Astrocyte (in vitro differentiated cells and primary cell): ENCODE measurements around the gene ETV7. TPM values are rescaled to one million over a fixed set of nuclear protein-coding genes. Genes with fewer than 3 reads are reported as not detected.

ENCODE experiments used
- DNase-seq: peaks from one replicate; pipeline ENCODE4 v3.0.0-alpha.2; 2010; ENCODE audit warnings: low read depth
- FAIRE-seq: peaks from 2 replicates; lab custom pipeline; 2011; peaks lifted over from hg19 to GRCh38; lab: Jason Lieb, UNC
- H2AFZ ChIP-seq: 2 replicates; pipeline ENCODE4 v1.6.0; 2012; ENCODE audit warnings: low read depth, low read length, inconsistent platforms
- H3K27ac ChIP-seq: 2 replicates; pipeline ENCODE4 v1.5.1; 2011; ENCODE audit warnings: low read depth, low read length, inconsistent platforms
- H3K27me3 ChIP-seq: 2 replicates; pipeline ENCODE4 v1.6.0; 2011; ENCODE audit warnings: low read length, inconsistent platforms; ENCODE audit not compliant: insufficient read depth
- H3K36me3 ChIP-seq: 2 replicates; pipeline ENCODE4 v1.5.1; 2011; ENCODE audit warnings: low read length, inconsistent platforms; ENCODE audit not compliant: insufficient read depth
- H3K4me1 ChIP-seq: 2 replicates; pipeline ENCODE4 v1.5.1; 2011; ENCODE audit warnings: low read length, inconsistent platforms; ENCODE audit not compliant: insufficient read depth
- H3K4me2 ChIP-seq: 2 replicates; pipeline ENCODE4 v1.6.0; 2012; ENCODE audit warnings: low read length, inconsistent platforms
- H3K4me3 ChIP-seq: 2 replicates; pipeline ENCODE4 v1.5.1; 2011; ENCODE audit warnings: low read depth, mild to moderate bottlenecking, low read length, inconsistent platforms; ENCODE audit not compliant: insufficient read depth
- H3K79me2 ChIP-seq: 2 replicates; pipeline ENCODE4 v1.6.0; 2012; ENCODE audit warnings: mild to moderate bottlenecking, low read length, inconsistent platforms; ENCODE audit not compliant: insufficient read depth
- H3K9ac ChIP-seq: 2 replicates; pipeline ENCODE4 v1.6.0; 2012; ENCODE audit warnings: mild to moderate bottlenecking, low read length, inconsistent platforms
- H3K9me3 ChIP-seq: 2 replicates; pipeline ENCODE4 v1.5.1; 2012; ENCODE audit warnings: low read depth, mild to moderate bottlenecking, low read length, inconsistent platforms; ENCODE audit not compliant: insufficient read depth
- H4K20me1 ChIP-seq: 2 replicates; pipeline ENCODE4 v1.6.0; 2012; ENCODE audit warnings: low read length, inconsistent platforms; ENCODE audit not compliant: insufficient read depth
- H3K27ac Mint-ChIP-seq: one replicate; pipeline ENCODE4 v1.8.0; 2021; ENCODE audit warnings: mild to moderate bottlenecking, mixed read lengths; ENCODE audit not compliant: unreplicated experiment
- H3K27me3 Mint-ChIP-seq: one replicate; pipeline ENCODE4 v1.8.0; 2021; ENCODE audit warnings: low read depth, mixed read lengths; ENCODE audit not compliant: unreplicated experiment
- H3K36me3 Mint-ChIP-seq: one replicate; pipeline ENCODE4 v1.8.0; 2021; ENCODE audit warnings: low read depth, mixed read lengths; ENCODE audit not compliant: unreplicated experiment
- H3K4me1 Mint-ChIP-seq: one replicate; pipeline ENCODE4 v1.8.0; 2021; ENCODE audit warnings: low read depth, mixed read lengths; ENCODE audit not compliant: unreplicated experiment
- H3K4me3 Mint-ChIP-seq: one replicate; pipeline ENCODE4 v1.8.0; 2021; ENCODE audit warnings: mild to moderate bottlenecking, moderate library complexity, mixed read lengths; ENCODE audit not compliant: unreplicated experiment
- H3K9me3 Mint-ChIP-seq: one replicate; pipeline ENCODE4 v1.8.0; 2021; ENCODE audit warnings: mild to moderate bottlenecking, mixed read lengths; ENCODE audit not compliant: unreplicated experiment
- EZH2 ChIP-seq: IDR thresholded peaks from 2 replicates; pipeline ENCODE4 v1.6.1; 2012; ENCODE audit warnings: mild to moderate bottlenecking, low read length, inconsistent platforms; ENCODE audit not compliant: insufficient read depth
- total RNA-seq: library from RNA; stranded (reverse); gene quantifications from 2 replicates; pipeline ENCODE4 v1.2.1, GENCODE V29; 2021
- TF ChIP-seq, protein P1 (sequence below): IDR thresholded peaks from 2 replicates; pipeline ENCODE4 v1.5.1; 2011; ENCODE audit warnings: low read depth, mild to moderate bottlenecking, inconsistent platforms, low read length, moderate library complexity; ENCODE audit not compliant: insufficient read depth

ETV7 gene
- total RNA-seq, 1 donor from 2014 or later: 2.4 TPM

DNA sequence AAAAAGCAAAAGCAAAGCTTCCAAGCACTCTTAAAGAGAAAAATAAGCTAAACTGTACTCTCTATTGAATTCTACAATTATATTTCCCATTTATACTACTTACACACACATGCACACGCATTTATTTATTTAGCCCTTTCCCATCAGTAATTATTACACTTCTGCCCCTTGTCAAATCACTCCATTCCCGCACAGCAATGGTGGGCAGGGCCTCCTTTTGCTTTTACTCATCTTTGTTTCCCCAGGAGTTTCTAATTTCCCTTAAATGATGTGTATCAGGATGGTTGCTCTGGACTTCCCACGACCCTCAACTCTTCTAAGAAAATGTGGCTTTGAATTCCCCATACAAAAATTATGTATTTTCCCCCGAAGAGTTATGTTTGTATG is 35.2 kb upstream of the ETV7 start:
- Mint-ChIP-seq H3K27me3 (no peaks in the 10 kb centered on the region), H3K36me3 (no peaks in the 10 kb centered on the region), H3K9me3 (no peaks in the 10 kb centered on the region), H3K4me1 (peaks cover 2% of the 10 kb centered on the region), H3K27ac (peak overlapping the region; percentile 86), H3K4me3 (peak overlapping the region; percentile 85)
- Histone ChIP-seq H3K79me2 (no peaks in the 10 kb centered on the region), H3K27me3 (no peaks in the 10 kb centered on the region), H3K9me3 (no peaks in the 10 kb centered on the region), H3K4me1 (peaks cover 11% of the 10 kb centered on the region), H3K4me2 (peak overlapping the region; percentile 97), H2AFZ (peak overlapping the region; percentile 98), H4K20me1 (no peaks in the 10 kb centered on the region), H3K4me3 (peak overlapping the region; percentile 73), H3K36me3 (no peaks in the 10 kb centered on the region), H3K9ac (peak overlapping the region; percentile 83), H3K27ac (peak overlapping the region; percentile 48)
- DNase-seq (no peak), FAIRE-seq (no peak)
- TF ChIP-seq, protein P1, sequence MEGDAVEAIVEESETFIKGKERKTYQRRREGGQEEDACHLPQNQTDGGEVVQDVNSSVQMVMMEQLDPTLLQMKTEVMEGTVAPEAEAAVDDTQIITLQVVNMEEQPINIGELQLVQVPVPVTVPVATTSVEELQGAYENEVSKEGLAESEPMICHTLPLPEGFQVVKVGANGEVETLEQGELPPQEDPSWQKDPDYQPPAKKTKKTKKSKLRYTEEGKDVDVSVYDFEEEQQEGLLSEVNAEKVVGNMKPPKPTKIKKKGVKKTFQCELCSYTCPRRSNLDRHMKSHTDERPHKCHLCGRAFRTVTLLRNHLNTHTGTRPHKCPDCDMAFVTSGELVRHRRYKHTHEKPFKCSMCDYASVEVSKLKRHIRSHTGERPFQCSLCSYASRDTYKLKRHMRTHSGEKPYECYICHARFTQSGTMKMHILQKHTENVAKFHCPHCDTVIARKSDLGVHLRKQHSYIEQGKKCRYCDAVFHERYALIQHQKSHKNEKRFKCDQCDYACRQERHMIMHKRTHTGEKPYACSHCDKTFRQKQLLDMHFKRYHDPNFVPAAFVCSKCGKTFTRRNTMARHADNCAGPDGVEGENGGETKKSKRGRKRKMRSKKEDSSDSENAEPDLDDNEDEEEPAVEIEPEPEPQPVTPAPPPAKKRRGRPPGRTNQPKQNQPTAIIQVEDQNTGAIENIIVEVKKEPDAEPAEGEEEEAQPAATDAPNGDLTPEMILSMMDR: no peak
- TF ChIP-seq EZH2: no peak

GRCh38 chr6:36419310-36419709 is 31.8 kb upstream of the ETV7 start:
- peaks cover 11% of the 10 kb centered on the region for H3K4me1 ChIP-seq
- H3K4me2 ChIP-seq: no peak overlapping the region
- H3K36me3 Mint-ChIP-seq: no peaks in the 10 kb centered on the region
- H3K4me1 Mint-ChIP-seq: peaks cover 8% of the 10 kb centered on the region
- FAIRE-seq (no peak), DNase-seq (no peak)
- no peak overlapping the region for H3K27ac Mint-ChIP-seq
- no peak overlapping the region for H3K27ac ChIP-seq
- TF ChIP-seq, protein P1: no peak
- TF ChIP-seq EZH2: no peak
- no peaks in the 10 kb centered on the region for H4K20me1 ChIP-seq
- H3K9me3 Mint-ChIP-seq: no peaks in the 10 kb centered on the region
- H3K4me3 ChIP-seq: no peak overlapping the region
- no peak overlapping the region for H3K9ac ChIP-seq
- no peaks in the 10 kb centered on the region for H3K36me3 ChIP-seq
- no peaks in the 10 kb centered on the region for H3K9me3 ChIP-seq
- H2AFZ ChIP-seq: no peak overlapping the region
- H3K27me3 ChIP-seq: no peaks in the 10 kb centered on the region
- H3K79me2 ChIP-seq: no peaks in the 10 kb centered on the region
- H3K27me3 Mint-ChIP-seq: no peaks in the 10 kb centered on the region
- H3K4me3 Mint-ChIP-seq: no peak overlapping the region

DNA sequence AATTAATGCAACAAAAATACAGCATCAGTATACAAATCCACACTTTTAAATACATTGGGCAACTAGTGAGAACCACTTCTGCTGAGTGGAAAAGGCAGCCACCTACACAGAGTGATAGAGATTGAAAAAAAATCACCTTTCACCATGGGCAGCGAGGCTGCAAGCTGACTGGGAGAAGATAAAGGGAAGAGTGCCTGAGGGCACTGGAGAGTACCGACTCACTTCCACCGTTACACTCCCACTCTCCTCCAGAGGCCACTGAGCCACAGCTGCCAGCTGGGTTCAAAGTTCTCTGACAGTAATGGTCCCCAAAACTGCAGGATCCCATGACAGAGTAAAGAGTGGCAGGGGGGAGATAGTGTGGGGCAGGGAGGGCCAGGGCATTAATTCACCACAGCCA is 31.1 kb upstream of the ETV7 start:
- H3K27ac ChIP-seq: no peak overlapping the region
- Mint-ChIP-seq H3K4me1 (peaks cover 12% of the 10 kb centered on the region), H3K27ac (no peak overlapping the region), H3K27me3 (no peaks in the 10 kb centered on the region), H3K4me3 (no peak overlapping the region), H3K9me3 (no peaks in the 10 kb centered on the region), H3K36me3 (no peaks in the 10 kb centered on the region)
- H3K9me3 ChIP-seq: no peaks in the 10 kb centered on the region
- H3K4me3 ChIP-seq: no peak overlapping the region
- H3K9ac ChIP-seq: no peak overlapping the region
- H3K27me3 ChIP-seq: no peaks in the 10 kb centered on the region
- no peaks in the 10 kb centered on the region for H3K36me3 ChIP-seq
- H3K4me2 ChIP-seq: no peak overlapping the region
- H2AFZ ChIP-seq: no peak overlapping the region
- H4K20me1 ChIP-seq: no peaks in the 10 kb centered on the region
- no peak for DNase-seq
- no peaks in the 10 kb centered on the region for H3K79me2 ChIP-seq
- no peak for FAIRE-seq
- TF ChIP-seq EZH2: no peak
- TF ChIP-seq, protein P1: no peak
- peaks cover 6% of the 10 kb centered on the region for H3K4me1 ChIP-seq
